Cerebellar nuclear complex (tissue), 1 donor: ENCODE data around the gene WDFY3.
"Not testable (repeated sequence)": the region's sequence is repeated elsewhere in the genome, so short reads cannot be mapped to it uniquely, and the experiment has no call there.

Experiments used
- DNase-seq, 2 experiments: peaks; one replicate each; lab custom pipeline; 2025; lab: John Stamatoyannopoulos, UW

WDFY3 gene

GRCh38 chr4:84677093-84677492, 289.4 kb downstream of the WDFY3 start:
- no peak for DNase-seq

GRCh38 chr4:84673475-84674240, 292.8 kb downstream of the WDFY3 start:
- no peak for DNase-seq

GRCh38 chr4:84672177-84672576, 294.3 kb downstream of the WDFY3 start:
- DNase-seq = no peak

GRCh38 chr4:84669201-84669600, 297.3 kb downstream of the WDFY3 start:
- no peak for DNase-seq

- DNase-seq = no peak
Measured at GRCh38 chr4:84666439-84666838, 300.1 kb downstream of the WDFY3 start.

GRCh38 chr4:84664767-84665166, 301.7 kb downstream of the WDFY3 start:
- DNase-seq = not testable (repeated sequence)

- no peak for DNase-seq
Measured at GRCh38 chr4:84661191-84661939, 305.1 kb downstream of the WDFY3 start.

- no peak for DNase-seq
Measured at GRCh38 chr4:84660606-84661005, 305.9 kb downstream of the WDFY3 start.

GRCh38 chr4:84652478-84652877, 314.0 kb downstream of the WDFY3 start:
- no peak for DNase-seq

- no peak for DNase-seq
Measured at GRCh38 chr4:84651499-84651898, 315.0 kb downstream of the WDFY3 start.

GRCh38 chr4:84648863-84649647, 317.4 kb downstream of the WDFY3 start:
- DNase-seq = no peak

GRCh38 chr4:84648178-84648577, 318.3 kb downstream of the WDFY3 start:
- DNase-seq = no peak

GRCh38 chr4:84647312-84647884, 319.1 kb downstream of the WDFY3 start:
- DNase-seq = no peak

- DNase-seq = no peak
Measured at GRCh38 chr4:84644087-84644486, 322.4 kb downstream of the WDFY3 start.

GRCh38 chr4:84639145-84639544, 327.3 kb downstream of the WDFY3 start:
- no peak for DNase-seq

GRCh38 chr4:84638092-84638491, 328.4 kb downstream of the WDFY3 start:
- DNase-seq = no peak

GRCh38 chr4:84634961-84635360, 331.5 kb downstream of the WDFY3 start:
- no peak for DNase-seq

GRCh38 chr4:84632092-84632491, 334.4 kb downstream of the WDFY3 start:
- no peak for DNase-seq

- DNase-seq = no peak
Measured at GRCh38 chr4:84631573-84631972, 334.9 kb downstream of the WDFY3 start.

GRCh38 chr4:84626673-84627072, 339.8 kb downstream of the WDFY3 start:
- DNase-seq = no peak

- DNase-seq = no peak
Measured at GRCh38 chr4:84623661-84624060, 342.8 kb downstream of the WDFY3 start.

- no peak for DNase-seq
Measured at GRCh38 chr4:84622959-84623358, 343.5 kb downstream of the WDFY3 start.
